Stimulated activated CD8-positive, alpha-beta memory T cell treated with anti-CD3 and anti-CD28 coated beads, Interleukin-2, amount 100 ng/mL, for 1 hour (primary cell): Measurements from ENCODE around the gene MICALL2.

Experiments used
- DNase-seq, 2 donors: peaks; one replicate each; pipeline ENCODE4 v3.0.0-alpha.2; 2020; ENCODE audit warnings: low read depth in 2 of 2

MICALL2 gene

GRCh38 chr7:1458683-1459511, at the start of gene MICALL2:
MICALL2 (minus strand) TSS chr7:1459470; CDS start chr7:1459326, 144 bp downstream.
- DNase-seq = no peak

GRCh38 chr7:1508277-1508758, 49.0 kb upstream of the MICALL2 start:
- no peak for DNase-seq

- DNase-seq = no peak
These were observed 46.7 kb upstream of the MICALL2 start for GRCh38 chr7:1505731-1506550.

- DNase-seq = peak; percentile 75 to 80
These were observed 44.8 kb upstream of the MICALL2 start, which contains the start of gene INTS1 for GRCh38 chr7:1503816-1504775. INTS1 (minus strand) TSS chr7:1504389; CDS start chr7:1503960, 429 bp downstream.

GRCh38 chr7:1503390-1503789, 44.1 kb upstream of the MICALL2 start:
- no peak for DNase-seq

- no peak for DNase-seq
These were observed 43.6 kb upstream of the MICALL2 start for GRCh38 chr7:1502845-1503244.

GRCh38 chr7:1501487-1502270, 42.4 kb upstream of the MICALL2 start:
- DNase-seq = no peak

- no peak for DNase-seq
These were observed 41.0 kb upstream of the MICALL2 start for GRCh38 chr7:1500064-1500807.

- DNase-seq = no peak
These were observed 40.2 kb upstream of the MICALL2 start for GRCh38 chr7:1499367-1500029.

- DNase-seq = no peak
These were observed 39.4 kb upstream of the MICALL2 start for GRCh38 chr7:1498370-1499305.

- DNase-seq = no peak
These were observed 38.1 kb upstream of the MICALL2 start for GRCh38 chr7:1497293-1497927.

- DNase-seq = no peak
These were observed 37.4 kb upstream of the MICALL2 start for GRCh38 chr7:1496531-1497292.

- no peak for DNase-seq
These were observed 36.4 kb upstream of the MICALL2 start for GRCh38 chr7:1495564-1496242.

- DNase-seq = no peak
These were observed 35.7 kb upstream of the MICALL2 start for GRCh38 chr7:1494866-1495563.

- no peak for DNase-seq
These were observed 35.2 kb upstream of the MICALL2 start for GRCh38 chr7:1494447-1494846.

- no peak for DNase-seq
These were observed 34.3 kb upstream of the MICALL2 start for GRCh38 chr7:1493571-1493970.
